Tibial artery (tissue), 4 donors: ENCODE results near the gene ECM1.
A peak's percentile ranks its signal among the peaks of the same experiment; 100 is the strongest.

Experiments
- DNase-seq, 2 donors: peaks; one replicate each; pipeline ENCODE4 v3.0.0-alpha.2; 2019
- H3K27ac ChIP-seq, 2 donors: fragments of 200-600 bp; sonication (generic) in 1 of 2; 1 replicate in 1 of 2; 2 replicates in 1 of 2; pipeline ENCODE4 v1.5.1; 2018 to 2019; ENCODE audit warnings: mild to moderate bottlenecking in 1 of 2
- H3K27me3 ChIP-seq, 2 donors: fragments of 200-600 bp; sonication (generic) in 1 of 2; one replicate each; pipeline versions ENCODE4 v1.5.1 to v1.6.0; 2016 to 2019
- H3K36me3 ChIP-seq, 3 donors: fragments of 200-600 bp; sonication (generic) in 2 of 3; one replicate each; pipeline ENCODE4 v1.5.1; 2016 to 2019; ENCODE audit warnings: mild to moderate bottlenecking in 2 of 3
- H3K4me1 ChIP-seq, 4 donors: fragments of 200-600 bp; sonication (generic) in 2 of 4; 1 replicate in 3 of 4; 2 replicates in 1 of 4; pipeline ENCODE4 v1.5.1; 2016 to 2019
- H3K4me3 ChIP-seq, 2 donors: fragments of 200-600 bp; sonication (generic) in 1 of 2; 1 replicate in 1 of 2; 2 replicates in 1 of 2; pipeline ENCODE4 v1.5.1; 2018 to 2019; ENCODE audit warnings: mild to moderate bottlenecking in 2 of 2
- H3K9me3 ChIP-seq, 3 donors: fragments of 200-600 bp; sonication (generic) in 1 of 3; one replicate each; pipeline ENCODE4 v1.5.1; 2016 to 2019
- CTCF ChIP-seq, 2 experiments: fragments of 200-600 bp in 1 of 2; fragments of 450-650 bp in 1 of 2; IDR thresholded peaks; one replicate each; pipeline ENCODE4 v1.5.1; 2017 to 2019; ENCODE audit warnings: antibody characterized with exemption in 2 of 2, mild to moderate bottlenecking in 1 of 2, moderate library complexity in 1 of 2
- intact Hi-C: fragments of 100-400 bp; cut with DNase I; formaldehyde crosslinking; loops from one replicate; pipeline ENCODE4 v1.15.0; 2023; ENCODE audit warnings: low total_unique reads

The ECM1 gene

DNA sequence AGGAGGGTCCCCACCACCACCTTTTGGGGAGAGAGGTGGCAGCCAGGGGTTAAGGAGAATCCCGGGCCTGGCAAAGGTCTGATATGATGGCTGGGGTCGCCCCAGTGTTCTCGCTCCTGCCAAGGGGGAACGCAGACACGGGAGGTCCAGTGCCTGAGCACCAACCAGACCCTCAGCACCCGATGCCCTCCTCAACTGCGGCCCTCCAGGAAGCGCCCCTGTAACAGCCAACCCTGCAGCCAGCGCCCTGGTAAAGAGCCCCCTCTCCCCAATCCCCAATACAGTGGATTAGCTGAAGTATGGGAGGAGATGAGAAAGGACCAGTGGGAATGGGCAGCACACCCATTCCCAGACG is 51.7 kb downstream of the ECM1 start:
- peak overlapping the region; percentile 99 for H3K27ac ChIP-seq
- H3K4me3 ChIP-seq, result peak overlapping the region; percentile 51 to 53
- H3K27me3 ChIP-seq, result no peaks in the 10 kb centered on the region
- no peak for DNase-seq
- intact Hi-C loops, result loop anchor here (2.0 to 10.0 kb wide), 4 partner anchors 19 to 445 kb away; partner anchors contain the start of genes CERS2, ENSA, MCL1 and MINDY1
- no peak for TF ChIP-seq CTCF (IDR thresholded peaks at IDR 0.05)
- peaks cover 0 to 35% (median 35%) of the 10 kb centered on the region in 3 donors for H3K36me3 ChIP-seq
- peaks cover 12 to 68% (median 59%) of the 10 kb centered on the region in 4 donors for H3K4me1 ChIP-seq
- no peaks in the 10 kb centered on the region for H3K9me3 ChIP-seq

- DNase-seq, result peak; percentile 79 to 89
- intact Hi-C loops, result loop anchor here (2.0 to 10.0 kb wide), 3 partner anchors 19 to 415 kb away; partner anchors contain the start of genes CERS2, ENSA and MCL1
- H3K4me3 ChIP-seq, result peak overlapping the region; percentile 51 to 53
- H3K4me1 ChIP-seq, result peaks cover 12 to 72% (median 63%) of the 10 kb centered on the region in 4 donors
- H3K36me3 ChIP-seq, result peaks cover 0 to 31% (median 31%) of the 10 kb centered on the region in 3 donors
- H3K27me3 ChIP-seq, result no peaks in the 10 kb centered on the region
- H3K27ac ChIP-seq, result peak overlapping the region; percentile 99
- H3K9me3 ChIP-seq, result no peaks in the 10 kb centered on the region
- TF ChIP-seq CTCF (IDR thresholded peaks at IDR 0.05), result peak; percentile 87 to 88
Observed at GRCh38 chr1:150560011-150560438, 52.1 kb downstream of the ECM1 start.

DNA sequence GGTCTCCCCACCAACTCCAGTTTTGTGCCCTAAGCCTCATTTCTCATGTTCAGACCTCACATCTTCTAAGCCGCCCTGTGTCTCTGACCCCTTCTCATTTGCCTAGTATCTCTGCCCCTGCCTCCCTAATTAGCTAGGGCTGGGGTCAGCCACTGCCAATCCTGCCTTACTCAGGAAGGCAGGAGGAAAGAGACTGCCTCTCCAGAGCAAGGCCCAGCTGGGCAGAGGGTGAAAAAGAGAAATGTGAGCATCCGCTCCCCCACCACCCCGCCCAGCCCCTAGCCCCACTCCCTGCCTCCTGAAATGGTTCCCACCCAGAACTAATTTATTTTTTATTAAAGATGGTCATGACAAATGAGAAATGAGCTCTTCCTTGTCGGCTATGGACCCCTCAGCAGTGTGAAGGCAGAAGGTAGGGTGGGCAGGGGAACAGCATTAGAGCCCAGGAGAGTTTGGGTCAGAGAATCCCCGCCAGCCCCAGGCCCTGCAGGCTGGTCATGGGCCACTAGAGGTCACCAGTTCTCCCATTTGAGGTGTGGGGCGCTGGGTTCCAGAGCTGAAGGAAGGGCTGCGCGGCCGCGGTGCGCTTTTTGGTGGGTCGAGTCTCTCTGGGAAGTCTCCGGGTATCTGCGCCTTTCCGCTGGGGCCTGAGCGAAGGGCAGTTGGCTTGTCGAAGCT is 52.8 kb downstream of the ECM1 start:
- intact Hi-C loops, result loop anchor here (2.0 to 10.0 kb wide), 3 partner anchors 18 to 414 kb away; partner anchors contain the start of genes CERS2, ENSA and MCL1
- no peaks in the 10 kb centered on the region for H3K27me3 ChIP-seq
- H3K4me1 ChIP-seq, result peaks cover 12 to 79% (median 70%) of the 10 kb centered on the region in 4 donors
- no peaks in the 10 kb centered on the region for H3K9me3 ChIP-seq
- TF ChIP-seq CTCF (IDR thresholded peaks at IDR 0.05), result peak; percentile 86 to 90
- DNase-seq, result peak; percentile 89 to 94
- H3K4me3 ChIP-seq, result peak overlapping the region; percentile 51 to 53
- H3K36me3 ChIP-seq, result peaks cover 0 to 24% (median 24%) of the 10 kb centered on the region in 3 donors
- peak overlapping the region; percentile 99 for H3K27ac ChIP-seq

GRCh38 chr1:150561254-150561973 is 53.5 kb downstream of the ECM1 start:
- Histone ChIP-seq H3K9me3 (no peaks in the 10 kb centered on the region), H3K36me3 (peaks cover 0 to 17% (median 17%) of the 10 kb centered on the region in 3 donors), H3K4me3 (peak overlapping the region; percentile 51 to 53), H3K4me1 (peaks cover 12 to 86% (median 77%) of the 10 kb centered on the region in 4 donors), H3K27me3 (no peaks in the 10 kb centered on the region), H3K27ac (peak overlapping the region; percentile 99)
- peak; percentile 96 to 99 for DNase-seq
- TF ChIP-seq CTCF (IDR thresholded peaks at IDR 0.05), result no peak
- intact Hi-C loops, result loop anchor here (2.0 to 10.0 kb wide), 3 partner anchors 17 to 413 kb away; partner anchors contain the start of genes CERS2, ENSA and MCL1

GRCh38 chr1:150561974-150562445 is 54.1 kb downstream of the ECM1 start:
- H3K36me3 ChIP-seq, result peaks cover 0 to 11% (median 11%) of the 10 kb centered on the region in 3 donors
- no peaks in the 10 kb centered on the region for H3K27me3 ChIP-seq
- intact Hi-C loops, result loop anchor here (2.0 to 10.0 kb wide), 3 partner anchors 17 to 413 kb away; partner anchors contain the start of genes CERS2, ENSA and MCL1
- H3K4me3 ChIP-seq, result peak overlapping the region; percentile 51 to 53
- no peaks in the 10 kb centered on the region for H3K9me3 ChIP-seq
- DNase-seq, result peak; percentile 93 to 97
- TF ChIP-seq CTCF (IDR thresholded peaks at IDR 0.05), result no peak
- H3K27ac ChIP-seq, result peak overlapping the region; percentile 99
- peaks cover 12 to 89% (median 82%) of the 10 kb centered on the region in 4 donors for H3K4me1 ChIP-seq
